HG03378 (cell line): ENCODE measurements around the gene STEEP1.
"Not testable (repeated sequence)": the region's sequence is repeated elsewhere in the genome, so short reads cannot be mapped to it uniquely, and the experiment has no call there.

Experiments used
- ATAC-seq: cut with Tn5 transposase; IDR thresholded peaks from one replicate; pipeline ENCODE4 v1.9.1; 2021; ENCODE audit warnings: mild to moderate bottlenecking, moderate library complexity; ENCODE audit not compliant: unreplicated experiment

Gene STEEP1

GRCh38 chrX:119537487-119537886, 27.7 kb downstream of the STEEP1 start:
- no peak for ATAC-seq

GRCh38 chrX:119529345-119530276, 35.6 kb downstream of the STEEP1 start:
- no peak for ATAC-seq

GRCh38 chrX:119523664-119524184, 41.5 kb downstream of the STEEP1 start:
- no peak for ATAC-seq

GRCh38 chrX:119521246-119521645, 44.0 kb downstream of the STEEP1 start:
- no peak for ATAC-seq

- ATAC-seq = no peak
These were observed 46.8 kb downstream of the STEEP1 start for GRCh38 chrX:119518371-119518770.

- peak; percentile 80 for ATAC-seq
These were observed 49.0 kb downstream of the STEEP1 start for GRCh38 chrX:119516157-119516702.

- ATAC-seq = peak; percentile 77
These were observed 52.9 kb downstream of the STEEP1 start for GRCh38 chrX:119512146-119512800.

- no peak for ATAC-seq
These were observed 58.0 kb downstream of the STEEP1 start for GRCh38 chrX:119507206-119507605.

GRCh38 chrX:119505945-119506344, 59.3 kb downstream of the STEEP1 start:
- no peak for ATAC-seq

GRCh38 chrX:119505145-119505544, 60.1 kb downstream of the STEEP1 start:
- ATAC-seq = not testable (repeated sequence)

GRCh38 chrX:119503484-119503861, 61.7 kb downstream of the STEEP1 start:
- no peak for ATAC-seq

GRCh38 chrX:119502727-119503483, 62.3 kb downstream of the STEEP1 start:
- no peak for ATAC-seq

- ATAC-seq = no peak
These were observed 63.6 kb downstream of the STEEP1 start for GRCh38 chrX:119501511-119502148.

GRCh38 chrX:119500061-119500800, 65.0 kb downstream of the STEEP1 start:
- ATAC-seq = no peak

- ATAC-seq = no peak
These were observed 68.0 kb downstream of the STEEP1 start for GRCh38 chrX:119497185-119497584.

GRCh38 chrX:119495734-119496726, 69.2 kb downstream of the STEEP1 start:
- ATAC-seq = no peak

- ATAC-seq = not testable (repeated sequence)
These were observed 71.2 kb downstream of the STEEP1 start for GRCh38 chrX:119493851-119494495.

- ATAC-seq = no peak
These were observed 72.7 kb downstream of the STEEP1 start for GRCh38 chrX:119492463-119492862.
